Breast epithelium (tissue), 3 donors: Measurements from ENCODE around the gene RAB33B.

Source experiments
- POLR2A ChIP-seq: fragments of 450-650 bp; IDR thresholded peaks from one replicate; pipeline ENCODE4 v1.6.1; 2016; ENCODE audit warnings: antibody characterized with exemption, mild to moderate bottlenecking, moderate library complexity
- POLR2AphosphoS5 ChIP-seq, 3 donors: sonication (generic); formaldehyde crosslinking; IDR thresholded peaks; one replicate each; pipeline ENCODE4 v1.6.1; 2017; ENCODE audit warnings: antibody characterized with exemption in 3 of 3
- TF ChIP-seq, protein P1 (sequence below), 3 donors: fragments of 450-650 bp; IDR thresholded peaks; one replicate each; pipeline ENCODE4 v1.5.1; 2016 to 2017; ENCODE audit warnings: antibody characterized with exemption in 3 of 3, mild to moderate bottlenecking in 3 of 3, moderate library complexity in 3 of 3

DNA sequence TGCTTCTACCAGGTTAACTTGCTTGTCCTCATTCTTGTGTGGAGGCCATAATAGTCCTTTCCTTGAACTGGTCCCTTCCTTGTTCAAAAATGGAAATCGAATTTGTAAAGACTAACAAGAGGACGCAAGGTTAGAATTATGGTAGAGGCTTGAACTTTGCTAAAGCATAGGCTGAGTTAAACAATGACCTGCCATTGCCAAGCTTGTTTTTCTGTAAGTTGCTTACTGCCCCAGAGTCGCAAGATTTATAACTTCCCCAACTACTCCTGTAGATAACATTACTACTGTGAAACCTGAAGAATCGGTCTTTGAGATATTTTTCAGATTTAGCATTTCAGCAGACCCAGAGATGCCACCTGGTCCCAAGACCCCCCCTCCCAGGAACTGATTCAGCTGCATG lies 45.3 kb downstream of the RAB33B start:
- TF ChIP-seq, protein P1, sequence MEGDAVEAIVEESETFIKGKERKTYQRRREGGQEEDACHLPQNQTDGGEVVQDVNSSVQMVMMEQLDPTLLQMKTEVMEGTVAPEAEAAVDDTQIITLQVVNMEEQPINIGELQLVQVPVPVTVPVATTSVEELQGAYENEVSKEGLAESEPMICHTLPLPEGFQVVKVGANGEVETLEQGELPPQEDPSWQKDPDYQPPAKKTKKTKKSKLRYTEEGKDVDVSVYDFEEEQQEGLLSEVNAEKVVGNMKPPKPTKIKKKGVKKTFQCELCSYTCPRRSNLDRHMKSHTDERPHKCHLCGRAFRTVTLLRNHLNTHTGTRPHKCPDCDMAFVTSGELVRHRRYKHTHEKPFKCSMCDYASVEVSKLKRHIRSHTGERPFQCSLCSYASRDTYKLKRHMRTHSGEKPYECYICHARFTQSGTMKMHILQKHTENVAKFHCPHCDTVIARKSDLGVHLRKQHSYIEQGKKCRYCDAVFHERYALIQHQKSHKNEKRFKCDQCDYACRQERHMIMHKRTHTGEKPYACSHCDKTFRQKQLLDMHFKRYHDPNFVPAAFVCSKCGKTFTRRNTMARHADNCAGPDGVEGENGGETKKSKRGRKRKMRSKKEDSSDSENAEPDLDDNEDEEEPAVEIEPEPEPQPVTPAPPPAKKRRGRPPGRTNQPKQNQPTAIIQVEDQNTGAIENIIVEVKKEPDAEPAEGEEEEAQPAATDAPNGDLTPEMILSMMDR (IDR thresholded peaks at IDR 0.05) = no peak
- TF ChIP-seq POLR2A (no peak), POLR2AphosphoS5 (IDR thresholded peaks at IDR 0.05) (no peak)
